ENCODE measurements around the gene RRP36.

DNA sequence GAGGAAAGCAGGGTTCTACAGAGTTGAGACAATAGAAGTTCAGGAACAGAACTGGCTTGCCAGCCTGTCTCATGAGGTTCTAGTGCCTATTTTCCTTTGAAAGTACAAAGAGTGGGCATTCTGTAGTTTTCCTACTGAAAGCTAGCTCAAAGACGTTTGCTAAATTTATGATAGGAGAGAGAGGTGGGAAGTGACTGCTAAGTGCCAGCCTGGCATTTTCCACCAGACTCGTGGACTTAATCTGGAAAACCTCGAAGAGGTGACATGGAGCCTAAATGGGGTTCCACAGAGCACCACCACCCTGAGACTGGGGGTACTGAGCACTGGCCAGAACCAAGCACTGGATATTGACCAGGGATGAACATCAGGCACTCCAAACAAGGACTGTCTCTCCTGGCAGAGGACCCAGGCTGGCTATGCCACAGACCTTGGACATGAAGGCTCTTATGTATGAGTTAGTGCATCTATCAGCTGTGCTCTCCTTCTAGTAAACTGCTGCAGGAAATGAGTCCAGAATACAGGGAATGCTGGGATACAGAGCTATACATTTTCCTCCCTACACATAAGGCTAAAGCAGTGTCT is 49.6 kb upstream of the RRP36 start:
- TF ChIP-seq, protein P1, sequence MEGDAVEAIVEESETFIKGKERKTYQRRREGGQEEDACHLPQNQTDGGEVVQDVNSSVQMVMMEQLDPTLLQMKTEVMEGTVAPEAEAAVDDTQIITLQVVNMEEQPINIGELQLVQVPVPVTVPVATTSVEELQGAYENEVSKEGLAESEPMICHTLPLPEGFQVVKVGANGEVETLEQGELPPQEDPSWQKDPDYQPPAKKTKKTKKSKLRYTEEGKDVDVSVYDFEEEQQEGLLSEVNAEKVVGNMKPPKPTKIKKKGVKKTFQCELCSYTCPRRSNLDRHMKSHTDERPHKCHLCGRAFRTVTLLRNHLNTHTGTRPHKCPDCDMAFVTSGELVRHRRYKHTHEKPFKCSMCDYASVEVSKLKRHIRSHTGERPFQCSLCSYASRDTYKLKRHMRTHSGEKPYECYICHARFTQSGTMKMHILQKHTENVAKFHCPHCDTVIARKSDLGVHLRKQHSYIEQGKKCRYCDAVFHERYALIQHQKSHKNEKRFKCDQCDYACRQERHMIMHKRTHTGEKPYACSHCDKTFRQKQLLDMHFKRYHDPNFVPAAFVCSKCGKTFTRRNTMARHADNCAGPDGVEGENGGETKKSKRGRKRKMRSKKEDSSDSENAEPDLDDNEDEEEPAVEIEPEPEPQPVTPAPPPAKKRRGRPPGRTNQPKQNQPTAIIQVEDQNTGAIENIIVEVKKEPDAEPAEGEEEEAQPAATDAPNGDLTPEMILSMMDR (IDR thresholded peaks at IDR 0.05): no peak
- no peak for TF ChIP-seq POLR2A (IDR thresholded peaks at IDR 0.05)

All from body of pancreas (tissue), 4 donors.